Skeletal muscle tissue (tissue), 4 donors: ENCODE results near the gene HMGXB3. TPM values are rescaled to one million over a fixed set of nuclear protein-coding genes. Genes with fewer than 3 reads are reported as not detected.
A peak's percentile ranks its signal among the peaks of the same experiment; 100 is the strongest.

Experiments used
- H3K27ac ChIP-seq: one replicate; pipeline ENCODE4 v1.7.0; 2013; ENCODE audit warnings: mild to moderate bottlenecking, low read depth, low read length, inconsistent platforms
- H3K27me3 ChIP-seq, 3 donors: one replicate each; pipeline ENCODE4 v1.7.0; 2013; ENCODE audit warnings: low read length in 3 of 3; ENCODE audit not compliant: control insufficient read depth in 3 of 3, insufficient read depth in 3 of 3
- H3K36me3 ChIP-seq, 3 donors: one replicate each; pipeline ENCODE4 v1.7.0; 2013; ENCODE audit warnings: low read length in 3 of 3; ENCODE audit not compliant: control insufficient read depth in 3 of 3, insufficient read depth in 3 of 3
- H3K4me1 ChIP-seq, 3 donors: one replicate each; pipeline ENCODE4 v1.7.0; 2013; ENCODE audit warnings: low read length in 3 of 3, mild to moderate bottlenecking in 3 of 3; ENCODE audit not compliant: control insufficient read depth in 3 of 3, insufficient read depth in 3 of 3
- H3K4me3 ChIP-seq, 3 donors: one replicate each; pipeline ENCODE4 v1.7.0; 2013; ENCODE audit warnings: low read length in 3 of 3
- H3K9ac ChIP-seq, 3 donors: one replicate each; pipeline ENCODE4 v1.7.0; 2013; ENCODE audit warnings: low read length in 3 of 3, mild to moderate bottlenecking in 3 of 3, moderate library complexity in 2 of 3, low read depth in 1 of 3
- H3K9me3 ChIP-seq, 3 donors: one replicate each; pipeline ENCODE4 v1.7.0; 2013; ENCODE audit warnings: low read length in 3 of 3; ENCODE audit not compliant: control insufficient read depth in 3 of 3
- total RNA-seq: library from RNA; depleted of rRNA; stranded (reverse); fragments of >200 nt; gene quantifications from one replicate; pipeline ENCODE4 v1.2.3, GENCODE V29; 2014
- donor health status: Osteomylitis.

Gene HMGXB3
- total RNA-seq, 1 donor from 2014 or later, result 14.1 TPM

GRCh38 chr5:150069672-150070627, 69.4 kb downstream of the HMGXB3 start:
- H3K4me3 ChIP-seq, result no peak overlapping the region
- peaks cover 0 to 3% (median 0%) of the 10 kb centered on the region in 3 donors for H3K36me3 ChIP-seq
- no peaks in the 10 kb centered on the region for H3K27me3 ChIP-seq
- no peak overlapping the region for H3K27ac ChIP-seq
- peaks cover 0 to 2% (median 0%) of the 10 kb centered on the region in 3 donors for H3K9me3 ChIP-seq
- peak overlapping the region in 1 of 3 donors; percentile 16 for H3K9ac ChIP-seq
- peaks cover 4 to 30% (median 5%) of the 10 kb centered on the region in 3 donors for H3K4me1 ChIP-seq

GRCh38 chr5:150070821-150071220, 70.3 kb downstream of the HMGXB3 start:
- Histone ChIP-seq H3K9me3 (peaks cover 0 to 2% (median 0%) of the 10 kb centered on the region in 3 donors), H3K27me3 (no peaks in the 10 kb centered on the region), H3K4me3 (no peak overlapping the region), H3K4me1 (peaks cover 0 to 22% (median 4%) of the 10 kb centered on the region in 3 donors), H3K9ac (no peak overlapping the region), H3K36me3 (peaks cover 0 to 3% (median 0%) of the 10 kb centered on the region in 3 donors), H3K27ac (no peak overlapping the region)

- Histone ChIP-seq H3K36me3 (no peaks in the 10 kb centered on the region), H3K9me3 (peaks cover 0 to 2% (median 0%) of the 10 kb centered on the region in 3 donors), H3K4me1 (peaks cover 0 to 2% (median 0%) of the 10 kb centered on the region in 3 donors), H3K9ac (no peak overlapping the region), H3K27me3 (no peaks in the 10 kb centered on the region), H3K27ac (no peak overlapping the region), H3K4me3 (no peak overlapping the region)
Measured at GRCh38 chr5:150073086-150073625, 72.6 kb downstream of the HMGXB3 start.

- H3K9ac ChIP-seq, result no peak overlapping the region
- H3K27ac ChIP-seq, result no peak overlapping the region
- no peaks in the 10 kb centered on the region for H3K27me3 ChIP-seq
- H3K9me3 ChIP-seq, result peaks cover 0 to 2% (median 0%) of the 10 kb centered on the region in 3 donors
- H3K36me3 ChIP-seq, result no peaks in the 10 kb centered on the region
- H3K4me1 ChIP-seq, result no peaks in the 10 kb centered on the region
- no peak overlapping the region for H3K4me3 ChIP-seq
Measured at GRCh38 chr5:150073677-150074076, 73.1 kb downstream of the HMGXB3 start.

GRCh38 chr5:150075233-150075632, 74.7 kb downstream of the HMGXB3 start:
- Histone ChIP-seq H3K9ac (no peak overlapping the region), H3K27me3 (no peaks in the 10 kb centered on the region), H3K27ac (no peak overlapping the region), H3K4me1 (peaks cover 0 to 5% (median 0%) of the 10 kb centered on the region in 3 donors), H3K4me3 (no peak overlapping the region), H3K9me3 (peaks cover 0 to 2% (median 0%) of the 10 kb centered on the region in 3 donors), H3K36me3 (no peaks in the 10 kb centered on the region)

- Histone ChIP-seq H3K27me3 (no peaks in the 10 kb centered on the region), H3K9me3 (peaks cover 0 to 2% (median 0%) of the 10 kb centered on the region in 3 donors), H3K9ac (no peak overlapping the region), H3K4me3 (no peak overlapping the region), H3K27ac (no peak overlapping the region), H3K4me1 (peaks cover 0 to 6% (median 0%) of the 10 kb centered on the region in 3 donors), H3K36me3 (no peaks in the 10 kb centered on the region)
Measured at GRCh38 chr5:150075806-150076205, 75.3 kb downstream of the HMGXB3 start.

- Histone ChIP-seq H3K9ac (no peak overlapping the region), H3K9me3 (peaks cover 0 to 2% (median 0%) of the 10 kb centered on the region in 3 donors), H3K4me3 (no peak overlapping the region), H3K4me1 (peaks cover 0 to 6% (median 0%) of the 10 kb centered on the region in 3 donors), H3K27ac (no peak overlapping the region), H3K27me3 (no peaks in the 10 kb centered on the region), H3K36me3 (no peaks in the 10 kb centered on the region)
Measured at GRCh38 chr5:150077060-150077459, 76.5 kb downstream of the HMGXB3 start.

- no peak overlapping the region for H3K9ac ChIP-seq
- H3K27me3 ChIP-seq, result no peaks in the 10 kb centered on the region
- H3K27ac ChIP-seq, result no peak overlapping the region
- peaks cover 0 to 6% (median 0%) of the 10 kb centered on the region in 3 donors for H3K4me1 ChIP-seq
- H3K4me3 ChIP-seq, result no peak overlapping the region
- H3K9me3 ChIP-seq, result peaks cover 0 to under 1% (median 0%) of the 10 kb centered on the region in 3 donors
- no peaks in the 10 kb centered on the region for H3K36me3 ChIP-seq
Measured at GRCh38 chr5:150077996-150078801, 77.7 kb downstream of the HMGXB3 start.

GRCh38 chr5:150078802-150079689, 78.5 kb downstream of the HMGXB3 start:
- H3K9ac ChIP-seq, result no peak overlapping the region
- H3K27me3 ChIP-seq, result no peaks in the 10 kb centered on the region
- H3K27ac ChIP-seq, result no peak overlapping the region
- no peak overlapping the region for H3K4me3 ChIP-seq
- H3K9me3 ChIP-seq, result no peaks in the 10 kb centered on the region
- peaks cover 0 to 6% (median 0%) of the 10 kb centered on the region in 3 donors for H3K4me1 ChIP-seq
- H3K36me3 ChIP-seq, result no peaks in the 10 kb centered on the region
